ENCODE measurements around the gene SGPL1.

SGPL1 gene

GRCh38 chr10:70781461-70782051 is 34.2 kb upstream of the SGPL1 start:
- no peak for TF ChIP-seq CTCF (conservative IDR thresholded peaks at IDR 0.05; ENCODE audit: low read depth)
- H3K27ac ChIP-seq: no peak overlapping the region
- DNase-seq (ENCODE audit: low spot score): no peak
- CTCF ChIA-PET: interaction anchor here (0.5 kb wide), 1 partner anchor 416 kb away, joined by 4 read pairs; no protein-coding TSS in a partner anchor
- POLR2A ChIA-PET (ENCODE audit: low non-redundant PET): interaction anchor here (0.6 kb wide), 1 partner anchor 342 kb away, joined by 3 read pairs; no protein-coding TSS in a partner anchor

- H3K27ac ChIP-seq: no peak overlapping the region
- no peak for DNase-seq (ENCODE audit: low spot score)
- CTCF ChIA-PET: interaction anchor here (0.5 to 0.6 kb wide), 2 partner anchors 416 to 442 kb away, joined by 3 to 4 read pairs; no protein-coding TSS in a partner anchor
- POLR2A ChIA-PET (ENCODE audit: low non-redundant PET): interaction anchor here (0.6 kb wide), 1 partner anchor 341 kb away, joined by 3 read pairs; no protein-coding TSS in a partner anchor
- no peak for TF ChIP-seq CTCF (conservative IDR thresholded peaks at IDR 0.05; ENCODE audit: low read depth)
These were observed 33.5 kb upstream of the SGPL1 start for GRCh38 chr10:70782086-70782745.

DNA sequence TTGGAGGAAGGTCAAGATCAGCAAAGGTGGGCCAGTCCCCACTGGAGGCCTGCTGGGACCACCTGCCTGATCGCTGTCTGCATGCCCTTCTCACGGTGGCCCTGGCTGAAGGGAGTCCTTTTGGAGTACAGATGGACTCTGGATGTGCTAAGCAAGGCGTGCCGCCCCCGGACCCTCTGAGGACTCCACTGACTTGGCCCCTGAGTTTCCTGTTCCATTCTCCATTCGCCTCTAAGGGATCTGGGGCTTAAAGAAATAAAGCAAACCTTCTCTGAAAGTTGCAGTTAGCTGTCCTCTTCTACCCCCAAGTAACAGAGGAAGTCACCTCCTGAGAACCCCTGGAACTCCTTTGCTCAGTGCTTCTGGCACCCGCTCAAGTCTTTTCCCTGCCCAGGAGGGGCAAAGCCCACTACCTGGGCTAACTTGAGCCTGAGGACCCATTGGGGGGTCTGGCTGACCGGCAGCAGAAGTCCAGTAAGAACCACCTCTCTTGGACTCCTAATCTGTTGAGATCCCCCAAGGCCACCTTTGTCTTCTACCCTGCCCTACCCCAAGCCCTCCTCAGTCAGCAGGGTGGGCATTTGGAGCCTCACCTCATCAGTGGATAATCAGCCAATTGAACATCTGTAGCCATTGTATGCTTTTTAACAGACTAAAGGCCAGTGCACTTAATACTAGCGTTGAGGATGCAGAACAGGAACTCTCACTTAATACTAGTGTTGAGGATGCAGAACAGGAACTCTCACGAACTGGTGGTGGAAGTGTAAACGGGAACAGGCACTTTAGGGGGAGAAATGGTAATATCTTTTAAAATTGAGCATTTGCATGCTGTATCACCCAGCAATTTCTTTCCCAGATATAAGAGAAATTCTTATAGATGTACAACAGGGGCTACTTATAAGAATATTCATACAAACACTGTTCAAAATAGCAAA is 32.7 kb upstream of the SGPL1 start:
- no peak for TF ChIP-seq CTCF (conservative IDR thresholded peaks at IDR 0.05; ENCODE audit: low read depth)
- CTCF ChIA-PET: interaction anchor here (0.6 kb wide), 1 partner anchor 443 kb away, joined by 3 read pairs; no protein-coding TSS in a partner anchor
- POLR2A ChIA-PET (ENCODE audit: low non-redundant PET): no interaction called here
- no peak for DNase-seq (ENCODE audit: low spot score)
- no peak overlapping the region for H3K27ac ChIP-seq

DNA sequence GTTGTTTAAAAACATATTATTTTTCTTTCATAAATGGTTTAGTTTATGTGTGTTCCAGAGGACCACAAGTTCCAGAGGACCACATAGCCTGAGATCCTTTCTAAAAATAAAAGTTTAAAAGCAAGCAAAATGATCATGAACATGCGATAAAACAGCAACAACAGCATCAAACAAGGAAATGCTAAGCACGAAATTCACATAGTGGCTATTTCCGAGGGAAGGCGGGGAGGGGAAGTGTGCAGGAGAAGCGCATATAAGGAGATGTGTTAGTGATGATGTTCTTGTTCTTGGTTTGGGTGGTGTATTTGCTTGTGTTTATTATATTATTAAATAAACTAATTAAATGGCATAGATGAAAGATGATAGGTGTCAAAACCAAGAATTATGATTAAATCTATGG is 31.7 kb upstream of the SGPL1 start:
- no peak for DNase-seq (ENCODE audit: low spot score)
- TF ChIP-seq CTCF (conservative IDR thresholded peaks at IDR 0.05; ENCODE audit: low read depth): no peak
- ChIA-PET CTCF (no interaction called here), POLR2A (ENCODE audit: low non-redundant PET) (no interaction called here)
- H3K27ac ChIP-seq: no peak overlapping the region

- ChIA-PET POLR2A (ENCODE audit: low non-redundant PET) (no interaction called here), CTCF (no interaction called here)
- no peak for TF ChIP-seq CTCF (conservative IDR thresholded peaks at IDR 0.05; ENCODE audit: low read depth)
- no peak for DNase-seq (ENCODE audit: low spot score)
- no peak overlapping the region for H3K27ac ChIP-seq
These were observed 31.3 kb upstream of the SGPL1 start for GRCh38 chr10:70784471-70784870.

- no peak for DNase-seq (ENCODE audit: low spot score)
- POLR2A ChIA-PET (ENCODE audit: low non-redundant PET): no interaction called here
- TF ChIP-seq CTCF (conservative IDR thresholded peaks at IDR 0.05; ENCODE audit: low read depth): no peak
- CTCF ChIA-PET: no interaction called here
- no peak within 1 kb of the TSS for H3K27ac ChIP-seq
These were observed 30.6 kb upstream of the SGPL1 start, which contains the start of gene TBATA for GRCh38 chr10:70785190-70785589. Gene TBATA, minus strand, starts transcription at chr10:70785377. Its CDS starts 1,998 bp downstream, at chr10:70783379.

Data from RWPE1 (cell line).